ENCODE data around the gene ITPKB. TPM values are rescaled to one million over a fixed set of nuclear protein-coding genes. Genes with fewer than 3 reads are reported as not detected.

The ITPKB gene
- total and polyA plus RNA-seq, 2 experiments from 2014 or later: 0.31 to 5.2 TPM

- 0 out of 2 replicates have a peak overlapping the region, but pooled peaks have one; percentile 7 for H3K27ac ChIP-seq (ENCODE audit: low read depth)
Observed at GRCh38 chr1:226722901-226723656, 16.0 kb downstream of the ITPKB start.

GRCh38 chr1:226722240-226722900 lies 16.7 kb downstream of the ITPKB start:
- 0 out of 2 replicates have a peak overlapping the region, but pooled peaks have one; percentile 69 for H3K4me2 ChIP-seq
- H3K4me1 ChIP-seq (ENCODE audit: insufficient read depth): peaks cover 31% of the 10 kb centered on the region
- no peaks in the 10 kb centered on the region; the same call in 1 of the 2 replicates for H3K27me3 ChIP-seq (ENCODE audit: insufficient read depth)
- no peaks in the 10 kb centered on the region for H4K20me1 ChIP-seq (replicated peaks; ENCODE audit: insufficient read depth)
- H3K27ac ChIP-seq (ENCODE audit: low read depth): no peak overlapping the region
- no peak overlapping the region for H2AFZ ChIP-seq
- Mint-ChIP-seq H3K36me3 (ENCODE audit: low read depth) (no peaks in the 10 kb centered on the region), H3K27me3 (ENCODE audit: insufficient read depth, low read depth, poor library complexity) (peaks cover 3% of the 10 kb centered on the region), H3K4me3 (no peak overlapping the region), H3K9me3 (no peaks in the 10 kb centered on the region), H3K4me1 (peaks cover 42% of the 10 kb centered on the region), H3K27ac (no peak overlapping the region; the same call in 1 of the 2 replicates)
- H3K4me3 ChIP-seq: no peak overlapping the region
- ATAC-seq (no peak), DNase-seq (ENCODE audit: low spot score) (no peak)
- H3K79me2 ChIP-seq (replicated peaks; ENCODE audit: insufficient read depth): no peaks in the 10 kb centered on the region
- H3K36me3 ChIP-seq (ENCODE audit: insufficient read depth): no peaks in the 10 kb centered on the region
- no peaks in the 10 kb centered on the region for H3F3A ChIP-seq (replicated peaks; ENCODE audit: low read depth)
- no peaks in the 10 kb centered on the region for H3K9me2 ChIP-seq (ENCODE audit: insufficient read depth)
- TF ChIP-seq CREB1 (CRISPR knock-in tag; IDR thresholded peaks at IDR 0.05; ENCODE audit: low read depth): no peak
- no peak for TF ChIP-seq STAT1 (IDR thresholded peaks at IDR 0.05; ENCODE audit: unreplicated experiment)
- TF ChIP-seq ETS1 (IDR thresholded peaks at IDR 0.05): no peak
- TF ChIP-seq NANOG (IDR thresholded peaks at IDR 0.05; ENCODE audit: borderline replicate concordance): no peak
- TF ChIP-seq REST (IDR thresholded peaks at IDR 0.05; ENCODE audit: unreplicated experiment): no peak
- no peak for TF ChIP-seq POLR2AphosphoS5 (IDR thresholded peaks at IDR 0.05; ENCODE audit: low read depth)
- no peak for TF ChIP-seq JUNB (IDR thresholded peaks at IDR 0.05; ENCODE audit: unreplicated experiment)
- TF ChIP-seq CTCF (conservative IDR thresholded peaks at IDR 0.05; ENCODE audit: low read depth in 2 of 2): no peak
- no peak for TF ChIP-seq ZNF331 (CRISPR knock-in tag; IDR thresholded peaks at IDR 0.05; ENCODE audit: low read depth)
- TF ChIP-seq ZNF114 (CRISPR knock-in tag; IDR thresholded peaks at IDR 0.05): no peak

More at GRCh38 chr1:226722901-226723656, 16.0 kb downstream of the ITPKB start:
- DNase-seq (ENCODE audit: low spot score): no peak
- H2AFZ ChIP-seq: no peak overlapping the region
- H3K4me1 Mint-ChIP-seq: peaks cover 49% of the 10 kb centered on the region
- no peaks in the 10 kb centered on the region; the same call in 1 of the 2 replicates for H3K27me3 ChIP-seq (ENCODE audit: insufficient read depth)
- TF ChIP-seq JUNB (IDR thresholded peaks at IDR 0.05; ENCODE audit: unreplicated experiment) (no peak), STAT1 (IDR thresholded peaks at IDR 0.05; ENCODE audit: unreplicated experiment) (no peak), POLR2AphosphoS5 (IDR thresholded peaks at IDR 0.05; ENCODE audit: low read depth) (no peak), CTCF (conservative IDR thresholded peaks at IDR 0.05; ENCODE audit: low read depth in 2 of 2) (no peak), CREB1 (CRISPR knock-in tag; IDR thresholded peaks at IDR 0.05; ENCODE audit: low read depth) (no peak)
- no peaks in the 10 kb centered on the region for H4K20me1 ChIP-seq (replicated peaks; ENCODE audit: insufficient read depth)
- no peaks in the 10 kb centered on the region for H3K36me3 ChIP-seq (ENCODE audit: insufficient read depth)
- no peaks in the 10 kb centered on the region for H3F3A ChIP-seq (replicated peaks; ENCODE audit: low read depth)
- H3K27me3 Mint-ChIP-seq (ENCODE audit: insufficient read depth, low read depth, poor library complexity): peaks cover 3% of the 10 kb centered on the region
- no peak overlapping the region; the same call in 1 of the 2 replicates for H3K27ac Mint-ChIP-seq
- no peaks in the 10 kb centered on the region for H3K9me3 Mint-ChIP-seq
- H3K4me3 Mint-ChIP-seq: no peak overlapping the region; the same call in 2 of the 3 replicates
- H3K79me2 ChIP-seq (replicated peaks; ENCODE audit: insufficient read depth): no peaks in the 10 kb centered on the region
- H3K4me1 ChIP-seq (ENCODE audit: insufficient read depth): peaks cover 38% of the 10 kb centered on the region
- peak overlapping the region; percentile 69 for H3K4me2 ChIP-seq
- ATAC-seq: peak; percentile 9
- H3K36me3 Mint-ChIP-seq (ENCODE audit: low read depth): no peaks in the 10 kb centered on the region
- no peaks in the 10 kb centered on the region for H3K9me2 ChIP-seq (ENCODE audit: insufficient read depth)
- peak overlapping the region; percentile 15; the same call in 1 of the 2 replicates for H3K4me3 ChIP-seq

Measured in GM23338 (cell line).